Amygdala (tissue), 56 donors: ENCODE measurements around the gene PER1.

Source experiments
- DNase-seq, 56 donors: peaks; one replicate each; lab custom pipeline; 2025; lab: John Stamatoyannopoulos, UW

Gene PER1

DNA sequence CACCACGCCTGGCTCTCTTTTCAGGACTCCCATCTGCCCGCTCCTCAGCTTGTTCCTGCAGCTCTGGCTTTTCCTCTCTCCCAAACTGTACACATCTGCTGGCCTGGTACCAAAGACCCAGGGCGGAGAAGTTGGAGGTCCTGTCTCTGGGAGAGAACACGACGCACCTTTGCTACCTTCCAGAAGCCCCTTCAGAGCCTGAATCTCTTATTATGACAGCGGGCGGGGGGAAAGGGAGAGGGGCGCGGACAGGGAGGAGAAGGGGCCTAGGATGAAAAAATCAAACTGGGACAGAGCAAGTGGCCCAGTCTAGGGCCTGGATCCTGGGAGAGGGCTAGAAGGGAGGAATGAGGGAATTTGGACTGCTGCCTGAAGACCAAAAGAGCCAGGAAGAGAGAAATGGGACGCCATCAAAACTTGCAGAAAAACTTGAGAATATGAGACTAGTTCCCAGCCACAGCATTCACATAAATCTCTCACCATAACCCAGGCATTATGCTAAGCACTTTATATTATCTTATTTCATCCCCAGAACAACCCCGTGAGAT, 2.5 kb upstream of the PER1 start:
- no peak for DNase-seq

DNA sequence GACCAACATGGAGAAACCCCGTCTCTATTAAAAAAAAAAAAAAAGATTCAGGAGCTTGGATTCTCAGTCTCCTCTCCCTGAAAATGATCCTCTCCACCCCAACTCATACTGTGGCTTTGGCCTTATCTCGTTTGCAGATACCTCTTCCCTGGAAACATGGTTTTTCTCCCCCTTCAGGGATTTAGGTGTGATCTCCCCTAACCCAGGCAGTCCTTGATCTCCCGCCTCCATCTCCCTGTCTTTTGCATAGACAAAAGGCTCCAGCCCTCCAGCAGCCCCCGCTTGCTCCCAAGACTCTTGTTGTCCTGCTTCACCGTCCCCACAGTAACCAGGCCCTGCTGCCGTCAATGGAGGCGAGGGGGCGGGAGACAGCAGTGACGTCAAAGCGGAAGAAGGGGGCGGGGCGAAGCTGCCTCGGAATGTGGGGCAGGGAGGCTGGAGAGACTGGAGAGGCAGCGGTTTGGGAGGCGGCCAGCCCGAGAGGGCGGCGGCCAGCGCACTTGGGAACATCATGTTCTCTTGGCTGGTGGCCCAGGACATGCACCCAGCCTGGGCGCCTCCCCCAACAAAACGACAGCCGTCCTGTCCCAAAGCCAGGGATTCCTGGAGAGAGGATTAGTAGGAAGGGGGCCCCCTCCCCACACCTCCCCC, 1.9 kb upstream of the PER1 start:
- peak; percentile 70 to 99 (median 95) for DNase-seq

DNA sequence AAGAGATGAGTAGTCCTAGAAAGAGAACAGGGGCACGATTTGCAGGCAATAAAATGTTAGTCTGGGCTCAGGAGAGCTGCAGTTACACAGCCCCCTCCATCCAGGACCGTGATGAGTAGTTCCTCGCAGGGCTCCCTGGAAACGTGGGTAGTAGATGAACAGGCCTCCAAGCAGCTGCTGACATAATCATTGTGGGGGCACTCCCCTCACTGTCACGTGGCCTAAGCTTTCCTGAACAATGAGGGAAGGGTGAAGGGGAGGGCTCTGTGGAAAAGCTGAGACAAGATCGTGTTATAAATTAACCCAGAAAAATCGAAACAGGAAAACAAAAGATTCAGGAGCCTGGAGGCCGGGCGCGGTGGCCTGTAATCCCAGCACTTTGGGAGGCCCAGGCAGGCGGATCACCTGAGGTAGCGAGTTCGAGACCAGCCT, 1.3 kb upstream of the PER1 start:
- DNase-seq, result peak in 50 of 56 donors; percentile 8 to 86 (median 60)

DNA sequence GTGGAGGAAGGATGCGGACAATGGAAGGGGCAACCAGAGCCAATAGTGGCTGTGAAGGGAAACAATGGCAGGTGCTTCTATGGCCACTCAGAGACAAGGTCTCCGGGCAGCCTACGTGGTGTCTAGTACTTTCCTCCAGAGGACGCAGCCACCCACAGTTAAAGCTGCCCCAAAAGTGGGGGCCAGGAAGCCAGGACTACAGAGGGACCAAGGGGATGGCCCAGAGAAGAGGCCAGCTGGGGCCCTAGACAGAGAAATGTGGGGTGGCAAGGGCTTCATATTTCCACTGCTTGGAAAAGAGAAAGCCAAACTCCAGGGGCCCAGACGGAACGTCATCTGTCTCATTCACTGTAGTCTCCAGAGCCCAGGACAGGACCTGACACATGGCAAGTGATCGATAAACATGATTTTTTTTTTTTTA, 837 bp upstream of the PER1 start:
- DNase-seq, result no peak

DNA sequence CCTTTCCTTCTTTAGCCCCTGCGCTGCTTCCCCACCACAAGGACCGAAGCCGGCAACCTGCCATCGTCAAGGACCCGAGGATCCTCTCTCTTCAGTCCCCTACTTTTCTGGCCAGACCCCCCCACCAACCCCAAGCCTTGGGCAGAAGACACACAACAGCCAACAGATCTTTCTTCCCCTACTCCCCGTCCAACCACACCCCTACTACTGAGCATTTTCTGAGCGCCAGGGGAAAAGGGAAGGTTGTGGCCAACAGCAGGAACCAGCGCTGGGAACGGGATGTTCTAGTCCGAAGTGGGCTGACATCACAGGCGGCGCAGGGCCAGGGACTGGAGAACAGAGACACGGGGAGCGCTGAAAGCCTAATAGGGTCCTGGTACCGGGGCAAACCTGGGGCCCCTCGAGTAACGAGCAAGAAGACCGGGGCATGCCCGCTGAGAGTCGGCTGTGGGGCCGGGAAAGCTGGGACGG, 528 bp downstream of the PER1 start:
- DNase-seq, result peak in 47 of 56 donors; percentile 25 to 82 (median 57)

GRCh38 chr17:8151120-8151640, 1.0 kb downstream of the PER1 start:
- DNase-seq, result peak in 54 of 56 donors; percentile 38 to 92 (median 78)

GRCh38 chr17:8150194-8151119, 1.7 kb downstream of the PER1 start:
- DNase-seq, result no peak

- no peak for DNase-seq
Observed at GRCh38 chr17:8149419-8150193, 2.6 kb downstream of the PER1 start.

DNA sequence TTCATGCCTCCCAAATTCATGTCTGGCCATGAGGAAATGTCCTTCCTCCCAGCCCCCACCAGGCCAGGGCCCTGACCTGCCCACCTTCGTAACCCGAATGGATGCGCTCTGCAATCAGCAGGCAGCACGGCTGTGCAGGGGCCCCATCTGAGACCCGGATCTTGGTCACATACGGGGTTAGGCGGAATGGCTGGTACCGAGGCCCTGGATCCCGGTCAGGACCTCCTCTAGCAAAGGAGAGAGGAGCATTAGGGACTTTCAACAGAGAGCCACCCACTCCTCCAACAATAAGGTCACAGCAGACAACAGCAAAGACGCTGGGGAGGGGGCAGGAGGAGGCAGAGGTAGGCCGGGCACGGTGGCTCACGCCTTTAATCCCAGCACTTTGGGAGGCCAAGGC, 3.6 kb downstream of the PER1 start:
- DNase-seq, result no peak

- DNase-seq, result no peak
Observed at GRCh38 chr17:8147805-8148404, 4.3 kb downstream of the PER1 start.

- DNase-seq, result no peak
Observed at GRCh38 chr17:8147141-8147804, 4.9 kb downstream of the PER1 start.

- no peak for DNase-seq
Observed at GRCh38 chr17:8146381-8147140, 5.6 kb downstream of the PER1 start.

- DNase-seq, result no peak
Observed at GRCh38 chr17:8145811-8146210, 6.4 kb downstream of the PER1 start.

DNA sequence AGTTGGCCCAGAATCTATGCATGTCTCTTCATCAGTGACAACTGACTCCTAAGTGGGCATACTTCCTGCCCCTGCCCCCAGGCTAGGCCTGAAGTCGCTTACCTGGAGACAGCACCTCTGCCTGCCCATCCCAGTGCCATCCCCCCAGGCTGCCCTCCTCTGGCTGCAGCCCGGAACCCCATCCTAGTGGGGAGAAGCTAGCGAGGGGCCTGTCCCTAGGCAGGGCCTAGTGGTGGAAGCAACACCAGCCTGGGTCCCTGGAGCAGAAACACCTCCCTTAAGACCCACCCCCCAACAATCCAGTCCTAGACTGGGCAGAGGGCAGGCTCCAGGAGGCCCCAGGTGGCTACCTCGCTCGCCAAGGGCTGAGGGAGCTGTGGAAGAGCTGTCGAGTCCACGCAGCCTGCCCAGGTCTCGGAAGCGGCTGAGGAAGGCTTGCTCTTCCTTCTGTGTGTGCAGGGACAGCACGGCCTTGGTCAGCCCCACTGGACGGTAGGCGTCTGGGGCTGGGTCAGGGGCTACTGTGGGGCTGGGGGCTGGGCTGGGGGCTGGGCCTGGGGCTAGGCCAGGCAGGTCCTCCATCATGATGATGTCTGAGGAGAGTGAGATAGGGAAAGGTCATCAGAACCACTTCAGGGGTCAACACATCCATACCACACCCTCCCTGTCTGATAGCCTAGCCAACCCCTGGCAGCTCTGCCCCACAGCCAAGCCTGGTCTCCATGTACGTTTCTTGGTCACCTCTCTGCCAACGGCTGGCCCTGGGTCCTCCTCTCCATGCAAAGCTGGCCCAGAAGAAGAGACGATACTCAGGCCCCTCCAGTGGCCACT, 7.6 kb downstream of the PER1 start:
- no peak for DNase-seq

DNA sequence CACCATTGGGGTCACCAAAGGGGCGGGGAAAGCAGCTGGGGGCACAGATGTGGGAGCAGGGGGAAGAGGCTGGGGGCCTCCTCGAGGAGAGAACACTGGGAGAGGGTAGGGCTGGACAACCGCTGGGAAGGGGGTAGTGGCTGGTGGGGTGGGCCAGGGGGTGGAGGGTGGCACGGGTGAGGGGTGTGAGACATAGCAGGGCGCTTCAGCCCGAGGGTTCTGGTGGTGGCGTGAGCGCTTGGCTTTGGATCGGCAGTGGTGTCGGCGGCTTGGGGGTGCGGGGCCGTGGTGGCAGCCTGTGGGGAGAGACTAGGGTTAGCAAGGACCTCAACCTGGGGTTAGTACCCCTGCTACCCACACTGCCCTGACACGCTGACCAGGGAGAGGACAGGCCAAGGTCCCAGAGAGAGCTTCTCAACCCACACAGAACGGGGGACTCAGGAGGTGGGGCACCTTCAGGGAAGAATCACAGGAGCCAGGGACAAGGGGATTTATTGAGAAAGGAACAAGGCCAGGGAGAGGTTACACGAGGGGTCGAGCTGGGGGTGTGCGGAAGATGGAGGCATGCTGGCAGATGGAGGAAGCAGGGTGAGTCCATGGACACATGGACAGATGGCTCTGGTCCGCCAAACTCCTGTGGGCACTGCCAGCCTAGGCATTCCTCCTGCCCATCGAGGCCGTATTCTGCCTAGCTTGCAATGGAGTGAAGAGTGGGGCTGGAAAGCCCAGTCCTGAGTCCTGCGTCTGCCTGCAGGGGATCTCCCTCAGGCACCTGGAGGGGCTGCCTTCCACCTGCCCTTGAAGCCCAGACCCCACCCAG, 8.4 kb downstream of the PER1 start:
- no peak for DNase-seq

- DNase-seq, result no peak
Observed at GRCh38 chr17:8142887-8143580, 9.2 kb downstream of the PER1 start.
